ENCODE measurements around the gene ZNF467.

Gene ZNF467

DNA sequence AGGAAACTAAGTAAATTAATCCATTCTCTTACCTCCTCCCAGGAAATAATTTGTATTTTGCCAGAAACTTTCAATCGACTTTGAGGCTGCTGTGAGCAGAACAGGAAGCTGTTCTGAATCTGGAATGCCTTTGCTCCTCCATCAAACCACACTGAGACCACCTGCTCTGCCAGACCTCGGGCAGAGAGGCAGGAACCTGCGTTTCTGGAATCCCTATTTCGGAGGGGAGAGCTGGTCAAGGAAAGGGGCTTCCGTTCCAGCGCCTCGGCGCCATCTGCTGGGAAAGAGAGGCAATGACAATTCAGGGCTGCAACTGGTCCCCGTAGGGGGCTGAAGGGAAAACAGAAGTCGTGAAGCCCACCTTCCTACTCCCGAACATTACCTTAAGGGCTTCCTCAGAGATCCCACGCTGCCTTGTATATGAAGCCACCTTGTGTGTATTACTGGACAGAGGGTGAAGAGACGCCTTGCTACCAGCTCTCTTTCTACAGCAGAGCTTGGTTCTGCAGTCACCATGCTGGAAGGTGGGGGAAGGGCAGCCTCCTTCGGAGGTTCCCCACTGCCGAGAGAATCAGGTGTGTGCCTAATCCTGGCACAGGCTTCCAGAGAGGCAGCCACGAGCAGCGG, 31.2 kb downstream of the ZNF467 start:
- peak; percentile 72 for DNase-seq

DNA sequence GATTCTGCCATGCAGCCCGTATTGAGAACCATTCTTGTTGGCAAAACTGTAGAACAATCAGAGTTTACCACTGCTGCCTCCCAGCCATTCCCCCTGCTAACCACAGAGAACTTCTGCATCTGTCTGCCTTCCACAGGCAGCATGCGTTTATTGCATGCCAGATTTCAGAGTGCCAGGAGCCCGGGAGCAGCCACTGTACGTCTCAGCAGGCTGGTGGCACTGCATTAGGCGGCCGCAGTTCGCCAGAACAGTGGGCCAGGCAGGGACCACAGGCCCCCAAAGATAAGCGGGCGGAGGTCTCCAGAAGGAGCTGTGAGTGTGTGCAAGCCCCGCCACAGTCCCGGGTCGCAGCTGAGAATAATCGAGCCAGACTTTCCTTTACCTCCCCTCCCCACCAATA, 31.8 kb downstream of the ZNF467 start:
- peak; percentile 75 for DNase-seq

GRCh38 chr7:149736478-149737360, 36.7 kb downstream of the ZNF467 start:
- DNase-seq, result no peak

- DNase-seq, result no peak
These were observed 37.5 kb downstream of the ZNF467 start for GRCh38 chr7:149735779-149736477.

- no peak for DNase-seq
These were observed 38.2 kb downstream of the ZNF467 start for GRCh38 chr7:149735181-149735602.

GRCh38 chr7:149734791-149735075, 38.7 kb downstream of the ZNF467 start:
- peak; percentile 37 for DNase-seq

GRCh38 chr7:149733924-149734790, 39.2 kb downstream of the ZNF467 start:
- no peak for DNase-seq

DNA sequence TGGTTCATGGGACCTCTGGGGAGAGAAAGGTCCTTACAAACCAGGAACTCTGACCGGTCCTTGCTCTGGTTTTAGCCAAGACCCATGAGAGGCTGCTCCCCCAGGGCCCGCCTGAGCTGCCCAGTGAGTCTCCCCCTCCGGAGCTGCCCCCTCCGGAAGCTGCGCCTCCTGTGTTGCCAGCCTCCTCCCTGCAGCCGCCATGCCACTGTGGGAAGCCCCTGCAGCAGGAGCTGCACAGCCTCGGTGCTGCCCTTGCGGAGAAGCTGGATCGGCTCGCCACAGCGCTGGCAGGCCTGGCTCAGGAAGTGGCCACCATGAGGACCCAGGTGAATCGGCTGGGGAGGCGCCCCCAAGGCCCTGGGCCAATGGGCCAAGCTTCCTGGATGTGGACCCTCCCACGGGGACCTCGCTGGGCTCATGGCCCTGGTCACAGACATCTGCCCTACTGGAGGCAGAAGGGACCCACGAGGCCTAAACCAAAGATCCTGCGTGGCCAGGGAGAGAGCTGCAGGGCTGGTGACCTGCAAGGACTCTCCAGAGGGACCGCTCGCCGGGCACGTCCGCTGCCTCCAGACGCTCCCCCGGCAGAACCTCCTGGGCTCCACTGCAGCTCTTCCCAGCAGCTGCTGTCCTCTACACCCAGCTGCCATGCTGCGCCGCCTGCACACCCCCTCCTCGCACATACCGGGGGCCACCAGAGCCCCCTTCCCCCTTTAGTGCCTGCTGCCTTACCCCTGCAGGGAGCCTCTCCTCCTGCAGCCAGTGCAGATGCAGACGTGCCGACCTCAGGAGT, 40.1 kb downstream of the ZNF467 start:
- no peak for DNase-seq

- no peak for DNase-seq
These were observed 40.8 kb downstream of the ZNF467 start for GRCh38 chr7:149732611-149733010.

- DNase-seq, result no peak
These were observed 41.3 kb downstream of the ZNF467 start for GRCh38 chr7:149732111-149732561.

DNA sequence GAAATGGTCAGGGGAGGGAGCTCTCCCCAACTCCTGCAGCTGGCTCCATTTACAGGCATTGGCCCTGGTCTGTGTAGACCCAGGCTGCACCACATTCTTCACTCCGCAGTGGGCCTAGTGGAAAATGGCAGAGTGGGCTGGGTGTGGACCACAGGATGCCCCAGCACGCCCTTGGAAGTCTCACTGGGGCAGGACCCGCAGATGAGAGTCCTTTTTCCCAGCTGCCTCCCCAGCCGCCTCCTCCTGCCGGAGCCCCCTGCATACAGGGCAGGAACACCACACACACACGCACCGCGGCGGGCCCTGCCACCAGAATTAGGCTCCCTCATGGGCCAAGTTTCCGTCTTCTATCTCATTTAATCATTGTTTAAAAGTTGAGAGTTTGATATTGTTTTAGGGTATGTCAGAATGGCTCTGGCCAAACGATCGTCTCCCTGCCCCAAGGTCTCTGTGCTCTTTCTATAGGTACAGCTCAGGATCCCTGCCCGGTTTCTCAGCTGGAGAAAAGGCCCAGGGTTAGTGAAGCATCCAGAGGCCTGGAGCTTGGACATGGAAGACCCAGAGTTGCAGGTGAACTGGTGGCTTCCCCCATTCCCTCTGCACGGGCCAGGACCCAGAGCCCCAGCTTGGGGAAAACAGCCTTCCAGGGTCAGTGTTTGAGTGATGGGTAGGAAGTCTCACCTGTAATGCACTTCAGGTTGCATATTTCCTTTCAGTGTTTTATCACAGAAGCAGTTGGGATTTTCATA, 42.0 kb downstream of the ZNF467 start:
- no peak for DNase-seq

DNA sequence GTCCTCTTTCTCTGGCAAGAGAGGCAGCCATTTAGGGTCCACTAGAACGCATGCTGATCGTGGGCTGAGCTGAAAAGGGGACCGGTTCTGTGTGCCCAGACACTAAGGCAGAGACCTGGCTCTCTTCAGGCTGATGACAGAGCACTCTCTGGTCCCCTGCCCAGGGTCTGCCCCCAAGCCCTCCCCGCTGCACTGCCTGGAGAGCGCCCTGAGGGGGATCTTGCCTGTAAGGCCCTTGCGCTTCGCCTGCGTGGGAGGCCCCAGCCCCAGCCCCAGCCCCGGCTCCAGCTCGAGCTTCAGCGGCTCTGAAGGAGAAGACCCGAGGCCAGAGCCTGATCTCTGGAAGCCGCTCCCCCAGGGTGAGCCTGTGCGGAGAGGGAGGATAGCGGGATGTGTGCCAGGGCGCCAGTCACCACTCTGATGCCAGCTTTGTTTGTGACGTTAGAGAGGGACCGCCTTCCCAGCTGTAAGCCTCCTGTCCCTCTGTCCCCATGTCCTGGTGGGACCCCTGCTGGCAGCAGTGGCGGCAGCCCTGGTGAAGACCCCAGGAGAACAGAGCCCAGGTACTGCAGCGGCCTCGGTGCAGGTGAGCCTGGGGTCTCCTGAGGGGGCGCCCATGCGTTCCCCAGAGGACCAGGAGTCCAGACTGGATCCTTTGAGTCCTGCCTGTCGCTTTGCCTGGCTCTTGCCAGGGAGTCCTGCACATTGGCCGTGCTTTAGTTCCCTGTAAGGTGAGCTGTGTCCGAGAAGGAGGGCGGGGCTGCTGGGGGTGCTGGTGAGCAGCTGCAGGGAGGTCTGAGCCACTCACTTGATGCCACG, 43.2 kb downstream of the ZNF467 start:
- DNase-seq, result no peak

DNA sequence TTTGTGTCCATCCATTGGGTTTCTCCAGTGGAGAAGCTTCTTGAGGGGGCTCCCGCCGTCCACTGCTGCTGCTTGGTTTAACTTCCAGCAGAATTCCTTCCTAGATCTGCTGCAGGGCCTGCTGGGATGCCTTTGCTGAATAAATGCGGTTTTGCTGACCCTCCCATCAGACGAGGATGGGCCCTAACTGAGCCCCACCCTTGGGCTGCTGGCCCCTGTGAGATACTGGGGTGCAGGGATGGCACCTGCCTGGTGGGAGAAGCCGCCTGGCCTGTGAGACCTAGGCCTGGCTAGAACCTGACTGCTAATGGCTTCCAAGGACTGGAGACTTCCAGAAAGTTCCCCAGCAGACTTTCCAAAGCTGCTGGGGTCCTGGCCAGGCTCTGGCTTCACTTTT, 43.8 kb downstream of the ZNF467 start:
- no peak for DNase-seq

- DNase-seq, result no peak
These were observed 44.7 kb downstream of the ZNF467 start for GRCh38 chr7:149728491-149729375.

DNA sequence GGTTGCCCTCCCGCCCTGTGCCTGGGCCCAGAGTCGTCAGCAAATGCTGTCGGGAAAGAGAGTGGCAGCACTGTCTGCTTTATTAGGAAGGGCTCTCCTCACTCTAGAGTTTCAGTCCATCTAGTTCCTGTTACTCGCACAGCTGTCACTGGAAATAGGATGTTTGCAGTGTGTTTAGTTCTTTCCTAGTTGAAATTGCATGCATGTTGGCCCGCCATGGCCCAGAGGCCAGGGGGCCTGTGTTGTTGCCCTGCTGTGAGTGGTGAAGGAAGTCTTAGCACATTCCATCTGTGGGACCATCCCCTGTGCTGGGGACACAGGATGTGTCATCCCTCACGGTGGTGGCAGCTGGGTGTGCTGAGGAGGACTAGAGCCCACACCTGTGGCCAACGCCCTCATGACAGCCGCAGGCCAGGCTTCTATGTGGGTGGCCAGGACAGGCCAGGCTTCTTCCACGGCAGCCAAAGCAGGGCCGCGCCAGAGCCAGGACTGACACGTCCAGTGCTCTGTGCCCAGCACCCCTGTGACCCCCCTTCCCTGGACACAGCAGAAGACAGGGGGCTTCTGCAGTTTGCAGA, 45.4 kb downstream of the ZNF467 start:
- no peak for DNase-seq

GRCh38 chr7:149727053-149727898, 46.1 kb downstream of the ZNF467 start:
- no peak for DNase-seq

- DNase-seq, result no peak
These were observed 47.5 kb downstream of the ZNF467 start for GRCh38 chr7:149725916-149726315.

DNA sequence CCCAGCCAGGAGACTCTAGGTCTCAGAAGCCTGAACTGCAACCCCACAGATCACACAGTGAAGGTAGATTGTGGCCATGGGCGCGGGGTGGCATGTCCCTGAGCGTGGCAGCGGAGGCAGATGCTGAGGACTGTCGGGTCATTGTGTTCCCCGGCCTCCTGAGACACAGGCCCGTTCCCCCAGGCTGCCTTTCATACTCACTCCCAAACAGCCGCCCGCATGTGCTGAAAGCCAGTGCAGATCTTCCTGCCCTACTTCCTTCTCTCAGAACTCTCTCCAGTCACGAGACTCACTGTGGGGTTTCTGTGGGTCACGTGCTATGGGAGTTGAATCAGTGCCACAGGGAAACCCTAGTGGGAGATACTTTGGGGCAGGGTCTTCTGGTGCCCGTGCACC, 48.0 kb downstream of the ZNF467 start:
- DNase-seq, result no peak
